Superior temporal gyrus (tissue), 1 donor: ENCODE measurements around the gene FAM50B.

Experiments
- DNase-seq: peaks from one replicate; pipeline ENCODE4 v3.0.0-alpha.2; 2016; ENCODE audit errors: extremely low spot score

Gene FAM50B, protein sequence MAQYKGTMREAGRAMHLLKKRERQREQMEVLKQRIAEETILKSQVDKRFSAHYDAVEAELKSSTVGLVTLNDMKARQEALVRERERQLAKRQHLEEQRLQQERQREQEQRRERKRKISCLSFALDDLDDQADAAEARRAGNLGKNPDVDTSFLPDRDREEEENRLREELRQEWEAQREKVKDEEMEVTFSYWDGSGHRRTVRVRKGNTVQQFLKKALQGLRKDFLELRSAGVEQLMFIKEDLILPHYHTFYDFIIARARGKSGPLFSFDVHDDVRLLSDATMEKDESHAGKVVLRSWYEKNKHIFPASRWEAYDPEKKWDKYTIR

GRCh38 chr6:3848925-3849605, at the start of gene FAM50B:
Gene FAM50B, plus strand, starts transcription at chr6:3849373. Its CDS starts 439 bp downstream, at chr6:3849812.
- DNase-seq, result peak; percentile 90

GRCh38 chr6:3799719-3800118, 49.5 kb upstream of the FAM50B start:
- no peak for DNase-seq

DNA sequence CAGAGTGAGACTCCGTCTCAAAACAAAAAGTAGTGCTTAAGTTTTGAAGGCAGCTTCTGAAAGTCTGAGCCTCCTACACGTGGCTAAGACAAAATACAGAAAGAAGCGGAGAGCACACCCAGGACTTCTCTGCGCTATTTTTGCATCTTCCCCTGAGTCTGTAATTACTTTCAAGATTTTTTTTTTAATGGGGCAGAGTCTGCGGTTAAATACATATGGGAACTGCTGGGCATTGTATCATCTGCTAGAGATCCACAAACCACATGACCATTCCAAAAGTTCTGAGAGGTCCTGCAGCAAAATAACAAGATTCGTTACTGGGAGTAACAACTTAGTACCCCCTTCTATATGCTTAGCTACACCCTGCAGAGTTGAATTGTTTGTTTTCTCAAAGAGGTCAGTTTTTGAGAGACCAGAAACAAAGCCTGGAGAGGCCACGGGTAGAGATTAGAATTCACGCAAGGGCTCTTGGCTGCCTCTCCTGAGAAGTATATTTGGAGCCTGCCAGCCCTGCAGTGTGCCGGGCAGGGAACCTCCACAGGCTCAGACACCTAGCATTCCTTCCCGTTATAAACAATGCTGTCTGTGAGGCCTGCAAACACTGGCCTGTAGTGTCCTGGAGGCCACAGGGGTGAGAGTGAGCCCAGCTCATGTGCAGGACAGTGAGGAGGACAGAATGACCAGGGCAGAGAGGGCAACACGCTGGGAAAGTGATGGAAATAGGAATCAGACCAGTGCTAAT, 48.2 kb upstream of the FAM50B start:
- no peak for DNase-seq

DNA sequence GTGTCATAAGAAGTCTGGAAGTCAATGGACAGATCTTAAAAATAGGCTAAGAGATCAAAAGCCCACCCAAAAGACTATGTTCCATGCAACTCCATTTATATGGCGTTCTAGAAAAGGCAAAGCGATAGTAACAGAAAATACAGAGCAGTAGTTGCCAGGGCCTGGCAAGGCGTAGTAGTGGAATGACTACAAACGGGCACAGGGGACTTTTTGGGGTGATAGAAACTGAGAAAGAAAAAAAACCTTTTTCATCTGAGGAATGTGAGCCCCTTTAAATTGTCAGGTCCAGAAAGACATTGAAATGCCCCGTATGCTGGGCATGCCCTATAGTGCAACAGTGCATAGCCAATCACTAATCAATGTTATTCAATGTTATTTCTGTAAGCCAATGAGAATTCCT, 47.2 kb upstream of the FAM50B start:
- no peak for DNase-seq

DNA sequence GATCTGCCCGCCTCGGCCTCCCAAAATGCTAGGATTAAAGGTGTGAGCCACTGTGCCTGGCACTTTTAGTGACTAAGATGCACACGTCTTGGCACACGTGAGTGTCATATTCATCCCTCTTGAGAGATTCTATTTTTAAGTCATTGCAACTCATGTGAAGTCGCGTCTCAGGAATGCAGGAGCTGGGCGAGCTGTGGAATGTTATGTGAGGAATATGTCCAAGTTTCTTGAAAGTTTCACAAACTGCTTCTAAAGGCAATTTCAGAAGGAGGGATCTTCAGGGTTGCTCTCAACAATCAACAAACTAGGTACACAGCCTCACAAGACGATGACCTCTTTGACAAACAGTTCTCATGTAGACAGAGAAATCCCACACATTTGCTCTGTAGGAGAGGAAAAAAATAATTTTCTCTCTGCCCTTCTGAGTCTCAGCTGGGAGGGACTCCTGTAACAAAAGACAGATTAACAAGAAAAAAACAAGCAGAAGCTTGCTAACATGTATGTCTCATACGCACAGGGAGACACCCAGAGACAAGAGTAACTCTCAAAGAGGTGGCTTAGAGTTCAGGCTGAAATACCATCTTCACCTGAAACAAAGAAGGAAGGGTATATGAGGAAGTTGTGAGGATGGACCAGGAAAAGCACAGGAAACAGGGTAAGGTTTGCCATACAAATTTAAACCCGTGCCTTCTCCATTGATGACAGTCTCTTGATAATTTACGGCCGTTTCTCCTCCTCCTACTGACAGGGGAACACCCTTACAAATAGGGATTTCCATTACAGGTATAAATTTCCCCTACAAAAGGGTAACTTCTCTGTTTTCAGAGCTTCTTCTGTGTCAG, 45.3 kb upstream of the FAM50B start:
- no peak for DNase-seq

DNA sequence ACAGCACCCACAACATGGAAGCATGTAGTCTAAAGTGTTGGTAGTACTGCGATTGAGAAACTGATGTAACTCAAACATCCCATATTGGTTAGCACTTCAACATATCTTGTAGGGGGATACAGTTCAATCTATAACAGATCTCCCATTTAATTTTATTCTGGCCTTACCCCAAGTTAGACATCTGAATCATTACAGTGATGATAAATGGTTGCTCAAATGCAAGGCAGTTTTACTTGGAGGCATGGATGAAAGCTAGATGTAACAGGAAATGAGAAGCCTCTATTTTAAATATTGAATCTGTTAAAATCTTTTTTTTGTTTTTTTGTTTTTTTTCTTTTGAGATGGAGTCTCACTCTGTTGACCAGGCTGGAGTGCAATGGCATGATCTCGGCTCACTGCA, 44.2 kb upstream of the FAM50B start:
- DNase-seq, result no peak

- no peak for DNase-seq
Observed at GRCh38 chr6:3805448-3806123, 43.6 kb upstream of the FAM50B start.

DNA sequence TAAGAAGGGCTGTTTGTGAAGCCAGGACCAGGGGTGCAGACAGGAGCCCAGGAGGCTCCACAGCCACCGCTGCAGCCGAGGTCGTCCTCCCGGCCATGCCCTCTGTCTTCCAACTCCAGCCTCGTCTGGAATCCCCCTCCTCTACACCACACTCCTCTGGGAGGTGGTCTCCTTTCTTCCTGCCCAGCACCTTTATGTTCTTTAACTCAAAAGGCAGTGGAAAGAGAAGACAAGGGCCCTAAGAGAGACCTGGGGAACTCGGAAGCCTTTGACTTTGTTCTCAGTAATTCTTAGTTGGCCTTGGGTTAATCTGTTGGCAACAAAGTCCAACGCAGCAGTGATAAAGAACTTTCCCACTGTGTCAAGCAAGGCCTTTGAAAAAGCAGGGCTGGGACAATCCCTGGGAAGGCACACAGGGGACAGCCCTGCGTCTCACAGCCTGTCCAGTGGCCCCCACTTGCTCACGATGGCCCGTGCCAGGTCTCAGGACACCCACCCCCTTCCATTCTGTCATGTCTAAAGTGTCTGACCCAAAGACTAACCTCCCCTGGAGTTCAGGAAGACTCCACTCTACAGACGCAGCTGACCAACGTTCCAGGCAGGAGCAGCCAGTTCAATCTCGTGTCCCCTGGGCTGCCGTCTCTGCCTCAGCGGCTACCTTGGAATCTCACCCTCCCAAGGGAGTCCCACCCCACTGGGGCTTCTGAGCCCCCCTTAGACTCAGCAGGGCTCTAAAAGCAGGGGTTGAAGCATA, 42.8 kb upstream of the FAM50B start:
- no peak for DNase-seq

DNA sequence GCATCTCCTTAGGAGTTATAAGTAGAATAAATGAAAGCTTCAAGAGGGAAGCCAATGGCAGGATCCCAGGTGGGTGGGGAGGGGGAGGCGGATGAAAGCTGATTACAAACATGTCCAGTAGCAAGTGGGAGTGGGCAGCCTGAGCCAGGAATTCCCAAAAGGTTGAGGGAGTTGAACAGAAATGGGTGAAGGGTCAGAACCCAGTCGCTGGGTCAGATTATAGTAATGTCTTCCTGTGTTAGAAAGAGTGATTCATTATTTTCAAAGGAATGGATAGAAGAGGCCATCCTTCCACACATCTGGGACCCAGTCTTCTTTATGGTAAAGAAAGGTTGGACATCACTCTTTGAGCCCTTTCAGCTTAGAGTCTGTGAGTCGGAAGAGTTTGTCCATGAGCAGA, 41.0 kb upstream of the FAM50B start:
- no peak for DNase-seq

DNA sequence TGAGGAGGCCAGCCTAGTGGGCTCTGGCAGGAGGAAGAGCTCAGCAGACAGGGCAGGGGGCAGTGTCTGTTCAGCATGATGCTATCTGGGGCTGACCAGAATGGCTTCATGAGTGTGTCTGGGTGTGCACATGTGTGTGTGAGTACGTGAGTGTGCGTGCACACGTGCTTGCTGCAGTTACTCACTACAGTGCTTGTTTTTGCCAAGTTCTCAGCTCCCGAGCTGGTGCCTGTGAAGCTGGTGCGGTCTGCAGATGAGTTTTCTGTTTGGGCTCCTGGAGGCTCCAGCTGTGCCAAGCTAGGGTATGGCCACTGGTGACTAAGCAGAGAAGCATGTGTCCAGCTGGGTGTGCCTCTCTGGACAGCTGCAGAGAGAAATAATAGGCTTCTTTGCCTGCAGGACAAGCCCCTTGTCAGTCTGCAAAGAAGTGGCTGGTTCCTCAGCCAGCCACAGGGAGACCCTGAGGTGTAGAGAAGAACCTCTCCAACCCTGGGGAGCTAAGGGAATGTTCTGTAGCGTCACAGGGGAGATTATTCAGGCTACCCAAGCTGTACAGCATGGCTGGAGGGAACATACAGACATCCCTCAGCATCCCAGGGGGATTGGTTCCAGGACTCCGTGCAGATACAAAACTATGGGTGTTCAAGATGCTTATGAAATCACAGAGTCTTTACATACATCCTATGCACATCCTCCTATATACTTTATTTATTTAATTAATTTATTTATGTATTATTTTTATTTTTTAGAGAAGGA, 40.2 kb upstream of the FAM50B start:
- DNase-seq, result peak; percentile 37

- DNase-seq, result no peak
Observed at GRCh38 chr6:3809515-3809891, 39.7 kb upstream of the FAM50B start.

- DNase-seq, result no peak
Observed at GRCh38 chr6:3809982-3810381, 39.2 kb upstream of the FAM50B start.

- DNase-seq, result peak; percentile 33
Observed at GRCh38 chr6:3811191-3811590, 38.0 kb upstream of the FAM50B start.

DNA sequence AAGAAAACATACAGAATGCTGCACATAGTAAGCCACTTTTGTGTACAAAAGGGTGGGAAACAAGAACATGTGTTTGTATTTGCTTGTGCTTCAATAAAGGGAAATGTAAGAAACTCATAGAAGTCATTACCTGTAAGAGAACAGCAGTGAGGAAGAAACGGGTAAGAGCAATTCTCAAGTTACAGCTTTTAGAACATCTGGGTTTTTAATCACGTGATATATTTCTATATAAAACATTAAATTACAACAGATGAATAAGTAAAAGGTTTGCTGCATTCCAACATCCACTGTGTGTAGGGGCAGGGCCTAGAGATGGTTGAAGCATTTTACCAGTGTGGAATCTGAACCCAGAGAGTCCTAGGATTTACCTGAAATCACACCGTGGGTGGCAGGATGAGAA, 36.6 kb upstream of the FAM50B start:
- no peak for DNase-seq

DNA sequence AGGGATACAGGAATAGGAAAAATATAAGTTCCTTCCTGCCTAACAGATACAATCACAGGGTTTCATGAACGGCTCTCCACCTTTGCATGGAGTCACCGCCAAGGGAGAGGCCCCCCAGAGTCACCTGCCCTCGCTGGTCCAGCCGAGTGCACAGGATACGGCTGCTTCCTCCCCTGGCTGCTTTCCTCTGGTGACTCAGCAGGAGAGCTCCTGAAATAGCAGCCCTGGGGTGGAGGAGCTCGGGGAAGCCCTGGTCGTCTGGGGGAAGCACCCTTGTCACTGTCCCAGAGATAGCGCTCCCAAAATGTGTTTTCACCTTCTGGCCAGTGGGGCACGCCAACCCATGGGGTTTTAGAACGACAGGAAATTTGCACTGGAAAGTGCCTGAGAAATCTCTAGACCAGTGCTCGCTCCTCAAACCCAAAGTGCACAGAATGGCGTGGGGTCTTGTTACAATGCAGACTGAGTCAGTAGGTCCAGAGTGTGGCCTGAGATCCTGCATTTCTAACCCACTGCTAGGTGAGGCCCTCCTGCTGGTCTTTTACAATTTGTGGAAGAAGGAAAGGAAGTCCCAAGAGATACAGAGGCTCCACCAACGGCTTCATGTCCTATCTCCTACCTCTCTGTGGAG, 35.9 kb upstream of the FAM50B start:
- DNase-seq, result no peak

DNA sequence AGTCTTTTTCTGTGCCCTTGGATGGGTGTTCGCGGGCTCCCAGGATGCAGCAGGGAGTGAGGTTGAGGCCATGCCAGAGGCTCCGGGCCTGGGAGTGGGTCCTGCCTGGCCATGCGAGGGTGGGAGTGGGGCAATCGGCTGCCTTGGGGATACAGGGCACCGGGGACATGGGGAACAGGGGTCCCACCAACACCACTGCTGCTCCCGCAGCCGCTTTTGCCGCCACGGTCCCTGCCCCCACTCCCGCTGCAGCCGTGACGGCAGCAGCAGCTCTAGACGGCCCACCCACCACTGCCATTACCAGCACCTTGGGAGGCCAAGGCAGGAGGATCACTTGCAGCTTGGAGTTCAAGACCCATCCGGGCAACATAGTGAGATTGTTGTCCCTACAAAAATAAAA, 35.3 kb upstream of the FAM50B start:
- DNase-seq, result no peak

GRCh38 chr6:3814539-3814938, 34.6 kb upstream of the FAM50B start:
- DNase-seq, result no peak

- no peak for DNase-seq
Observed at GRCh38 chr6:3816251-3816650, 32.9 kb upstream of the FAM50B start.
